Esophagus squamous epithelium (tissue), 5 donors: Measurements from ENCODE around the gene SPSB4. TPM values are rescaled to one million over a fixed set of nuclear protein-coding genes. Genes with fewer than 3 reads are reported as not detected.

ENCODE experiments used
- DNase-seq: peaks from one replicate; lab custom pipeline; 2025; lab: John Stamatoyannopoulos, UW
- H3K27ac ChIP-seq, 4 donors: fragments of 200-600 bp; sonication (generic); one replicate each; pipeline ENCODE4 v1.5.1; 2016 to 2019; ENCODE audit warnings: mild to moderate bottlenecking in 1 of 4
- H3K27me3 ChIP-seq, 4 donors: fragments of 200-600 bp; sonication (generic); 1 replicate in 3 of 4; 2 replicates in 1 of 4; pipeline versions ENCODE4 v1.5.1 to v1.6.0; 2017 to 2021; ENCODE audit warnings: antibody characterized with exemption in 1 of 4
- H3K36me3 ChIP-seq, 3 donors: fragments of 200-600 bp; sonication (generic); one replicate each; pipeline ENCODE4 v1.5.1; 2016 to 2019
- H3K4me1 ChIP-seq, 3 donors: fragments of 200-600 bp; sonication (generic); one replicate each; pipeline ENCODE4 v1.5.1; 2017 to 2019
- H3K4me3 ChIP-seq, 4 donors: fragments of 200-600 bp; sonication (generic); 1 replicate in 3 of 4; 2 replicates in 1 of 4; pipeline ENCODE4 v1.5.1; 2016 to 2019; ENCODE audit warnings: mild to moderate bottlenecking in 2 of 4, moderate library complexity in 1 of 4
- H3K9me3 ChIP-seq, 3 donors: fragments of 200-600 bp; sonication (generic); one replicate each; pipeline ENCODE4 v1.5.1; 2016 to 2019
- POLR2A ChIP-seq, 4 donors: fragments of 450-650 bp; IDR thresholded peaks; one replicate each; pipeline ENCODE4 v1.6.1; 2017; ENCODE audit warnings: antibody characterized with exemption in 4 of 4, mild to moderate bottlenecking in 4 of 4, moderate library complexity in 3 of 4
- WGBS, 2 donors: methylation state at CpG; one replicate each; pipeline ENCODE4 v1.1.5; 2018; 5-methylcytosine and 5-hydroxymethylcytosine counted together
- intact Hi-C: fragments of 100-400 bp; cut with DNase I; formaldehyde crosslinking; loops from one replicate; pipeline ENCODE4 v1.15.0; 2022
- total RNA-seq, 4 donors: library from RNA; depleted of rRNA; stranded (reverse); fragments of >200 nt; gene quantifications; one replicate each; pipeline ENCODE4 v1.1.0, GENCODE V29; 2016
- TF ChIP-seq, protein P1 (sequence below), 6 experiments: fragments of 450-650 bp in 4 of 6; fragments of 200-600 bp in 2 of 6; sonication (generic) in 2 of 6; IDR thresholded peaks; one replicate each; pipeline ENCODE4 v1.5.1; 2016 to 2019; ENCODE audit warnings: antibody characterized with exemption in 6 of 6, mild to moderate bottlenecking in 4 of 6, moderate library complexity in 4 of 6
- donor health status: DM: yes; HTN: yes; CAD: no.

Gene SPSB4
- total RNA-seq, 4 donors from 2014 or later: not detected

- Histone ChIP-seq H3K27ac (no peak overlapping the region), H3K4me1 (no peaks in the 10 kb centered on the region), H3K36me3 (no peaks in the 10 kb centered on the region), H3K9me3 (no peaks in the 10 kb centered on the region), H3K4me3 (no peak overlapping the region), H3K27me3 (peaks cover 0 to 61% (median 0%) of the 10 kb centered on the region in 4 donors)
- no peak for TF ChIP-seq POLR2A (IDR thresholded peaks at IDR 0.05)
- TF ChIP-seq, protein P1, sequence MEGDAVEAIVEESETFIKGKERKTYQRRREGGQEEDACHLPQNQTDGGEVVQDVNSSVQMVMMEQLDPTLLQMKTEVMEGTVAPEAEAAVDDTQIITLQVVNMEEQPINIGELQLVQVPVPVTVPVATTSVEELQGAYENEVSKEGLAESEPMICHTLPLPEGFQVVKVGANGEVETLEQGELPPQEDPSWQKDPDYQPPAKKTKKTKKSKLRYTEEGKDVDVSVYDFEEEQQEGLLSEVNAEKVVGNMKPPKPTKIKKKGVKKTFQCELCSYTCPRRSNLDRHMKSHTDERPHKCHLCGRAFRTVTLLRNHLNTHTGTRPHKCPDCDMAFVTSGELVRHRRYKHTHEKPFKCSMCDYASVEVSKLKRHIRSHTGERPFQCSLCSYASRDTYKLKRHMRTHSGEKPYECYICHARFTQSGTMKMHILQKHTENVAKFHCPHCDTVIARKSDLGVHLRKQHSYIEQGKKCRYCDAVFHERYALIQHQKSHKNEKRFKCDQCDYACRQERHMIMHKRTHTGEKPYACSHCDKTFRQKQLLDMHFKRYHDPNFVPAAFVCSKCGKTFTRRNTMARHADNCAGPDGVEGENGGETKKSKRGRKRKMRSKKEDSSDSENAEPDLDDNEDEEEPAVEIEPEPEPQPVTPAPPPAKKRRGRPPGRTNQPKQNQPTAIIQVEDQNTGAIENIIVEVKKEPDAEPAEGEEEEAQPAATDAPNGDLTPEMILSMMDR (IDR thresholded peaks at IDR 0.05): no peak
- WGBS, 2 donors: 76 to 89% methylated on average over 6 of the region's 6 CpGs
- no peak for DNase-seq
- intact Hi-C loops: no loop called here
Observed at GRCh38 chr3:141087778-141088130, 36.6 kb downstream of the SPSB4 start.

DNA sequence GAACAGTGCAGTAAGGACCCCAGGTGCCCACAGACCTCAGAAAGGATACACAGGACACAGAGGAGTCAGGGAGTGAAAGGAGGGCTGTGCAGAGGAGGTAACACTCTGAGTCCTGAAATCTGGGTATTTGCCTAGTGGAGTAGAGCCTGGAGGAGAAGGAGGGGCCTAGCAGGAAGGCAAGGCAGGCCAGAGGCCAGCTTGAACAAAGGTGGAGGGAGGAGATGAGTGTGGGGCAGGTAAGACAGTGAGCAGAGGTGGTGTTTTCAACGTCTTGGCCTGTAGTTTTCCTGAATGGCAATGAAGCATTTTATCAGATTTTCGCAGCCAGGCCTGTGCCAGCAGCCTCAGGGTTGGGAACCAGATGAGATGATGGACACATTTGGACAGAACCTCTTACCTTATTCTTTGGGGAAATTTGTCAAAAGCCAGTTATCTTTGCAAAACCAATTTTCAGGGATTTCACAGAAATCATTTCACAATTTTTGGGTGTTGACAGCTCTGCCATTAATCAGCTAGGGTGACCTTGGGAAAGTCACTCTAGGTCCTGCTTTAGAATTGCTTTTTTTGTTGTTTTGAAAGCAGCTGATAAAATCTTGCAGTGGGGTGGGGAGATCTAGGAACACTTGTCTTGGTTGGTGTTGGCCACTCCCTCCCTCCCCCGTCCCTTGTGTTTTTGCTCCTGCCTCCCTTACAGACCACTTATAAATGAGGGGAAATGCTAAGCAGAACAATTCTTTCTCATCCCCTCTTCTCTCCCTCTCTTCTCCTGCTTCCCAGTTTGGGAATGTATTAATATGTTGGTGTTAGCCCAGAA, 38.4 kb downstream of the SPSB4 start:
- DNase-seq: no peak
- WGBS, 2 donors: 55 to 63% methylated on average over 2 to 3 of the region's 3 CpGs
- intact Hi-C loops: no loop called here
- peaks cover 7 to 16% (median 8%) of the 10 kb centered on the region in 3 donors for H3K4me1 ChIP-seq
- no peak overlapping the region for H3K27ac ChIP-seq
- TF ChIP-seq, protein P1 (IDR thresholded peaks at IDR 0.05): no peak
- no peak for TF ChIP-seq POLR2A (IDR thresholded peaks at IDR 0.05)
- no peak overlapping the region for H3K4me3 ChIP-seq
- H3K36me3 ChIP-seq: no peaks in the 10 kb centered on the region
- no peaks in the 10 kb centered on the region for H3K9me3 ChIP-seq
- H3K27me3 ChIP-seq: peaks cover 0 to 50% (median 0%) of the 10 kb centered on the region in 4 donors

DNA sequence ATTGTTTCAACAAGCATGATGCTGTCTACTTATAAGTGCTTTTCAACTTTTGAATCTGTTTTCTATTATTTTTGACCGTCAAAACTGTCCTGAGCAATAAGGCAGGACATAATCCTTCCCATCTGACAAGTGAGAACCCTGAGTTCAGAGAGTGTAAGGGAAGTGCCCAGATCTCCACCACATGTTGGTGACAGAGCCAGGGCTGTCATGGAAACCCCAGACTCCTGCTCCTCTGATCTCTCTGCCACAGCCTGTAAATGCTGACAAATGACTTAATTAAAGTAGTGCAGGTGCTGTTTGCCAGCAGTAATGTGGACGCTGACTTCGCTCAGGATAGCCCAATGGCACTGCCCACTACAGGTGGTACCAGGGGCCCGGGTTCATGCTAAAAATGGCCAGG, 40.3 kb downstream of the SPSB4 start:
- DNase-seq: no peak
- WGBS, 2 donors: 45 to 79% methylated on average over 2 of the region's 4 CpGs
- intact Hi-C loops: no loop called here
- Histone ChIP-seq H3K36me3 (no peaks in the 10 kb centered on the region), H3K27ac (no peak overlapping the region), H3K27me3 (peaks cover 0 to 44% (median 0%) of the 10 kb centered on the region in 4 donors), H3K4me1 (peaks cover 7 to 32% (median 19%) of the 10 kb centered on the region in 3 donors), H3K9me3 (no peaks in the 10 kb centered on the region), H3K4me3 (no peak overlapping the region)
- TF ChIP-seq, protein P1 (IDR thresholded peaks at IDR 0.05): no peak
- TF ChIP-seq POLR2A (IDR thresholded peaks at IDR 0.05): no peak

DNA sequence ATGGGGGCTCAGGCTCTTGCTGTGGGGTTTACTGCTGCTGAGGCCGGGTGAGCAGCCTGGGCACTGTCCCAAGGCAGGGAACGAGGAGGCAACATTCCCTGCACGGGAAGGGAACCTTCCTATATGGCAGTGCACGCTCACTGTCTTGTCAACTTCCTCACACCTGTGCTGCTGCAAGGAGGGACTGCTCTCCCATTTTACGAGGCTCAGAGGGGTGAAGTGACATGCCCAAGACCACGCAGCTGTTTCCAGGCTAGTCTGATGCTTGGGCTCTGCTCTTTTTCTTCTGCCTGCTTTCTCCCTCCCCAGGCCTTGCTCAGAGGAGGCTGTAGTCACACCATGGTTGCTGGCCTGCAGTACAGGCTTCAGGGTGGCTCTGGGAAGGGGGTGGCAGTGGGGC, 41.5 kb downstream of the SPSB4 start:
- TF ChIP-seq POLR2A (IDR thresholded peaks at IDR 0.05): no peak
- TF ChIP-seq, protein P1 (IDR thresholded peaks at IDR 0.05): no peak
- 83 to 93% methylated on average over 3 to 4 of the region's 6 CpGs for WGBS, 2 donors
- Histone ChIP-seq H3K27ac (no peak overlapping the region), H3K9me3 (no peaks in the 10 kb centered on the region), H3K27me3 (peaks cover 0 to 36% (median 0%) of the 10 kb centered on the region in 4 donors), H3K4me3 (no peak overlapping the region), H3K36me3 (no peaks in the 10 kb centered on the region), H3K4me1 (peaks cover 7 to 32% (median 19%) of the 10 kb centered on the region in 3 donors)
- intact Hi-C loops: no loop called here
- DNase-seq: no peak

- no peak for DNase-seq
- TF ChIP-seq, protein P1 (IDR thresholded peaks at IDR 0.05): no peak
- no peak for TF ChIP-seq POLR2A (IDR thresholded peaks at IDR 0.05)
- Histone ChIP-seq H3K9me3 (no peaks in the 10 kb centered on the region), H3K36me3 (no peaks in the 10 kb centered on the region), H3K27me3 (peaks cover 0 to 28% (median 0%) of the 10 kb centered on the region in 4 donors), H3K4me3 (no peak overlapping the region), H3K27ac (no peak overlapping the region), H3K4me1 (peaks cover 7 to 32% (median 19%) of the 10 kb centered on the region in 3 donors)
- WGBS, 2 donors: 26 to 49% methylated on average over 4 to 5 of the region's 5 CpGs
- intact Hi-C loops: no loop called here
Observed at GRCh38 chr3:141093397-141093796, 42.2 kb downstream of the SPSB4 start.
